Measurements from ENCODE around the gene NOSTRIN.

NOSTRIN gene

DNA sequence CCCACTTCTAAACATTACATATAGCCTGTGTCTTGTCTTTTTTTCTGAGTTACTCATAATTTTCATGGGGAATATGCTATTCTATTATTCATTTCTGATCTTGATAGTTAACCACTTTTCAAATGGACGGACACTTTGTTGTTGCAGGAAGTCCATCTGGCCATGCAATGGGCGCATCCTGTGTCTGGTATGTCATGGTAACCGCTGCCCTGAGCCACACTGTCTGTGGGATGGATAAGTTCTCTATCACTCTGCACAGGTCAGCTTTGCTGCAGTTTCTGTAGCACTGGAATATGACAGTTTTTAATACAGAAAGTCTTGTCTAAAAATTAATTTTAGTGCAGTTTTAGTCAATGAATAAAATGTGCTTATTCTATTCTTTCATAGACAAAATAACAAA is 101.9 kb downstream of the NOSTRIN start:
- no peaks in the 10 kb centered on the region for H3K36me3 ChIP-seq (ENCODE audit: insufficient read depth, low read length)
- no peak overlapping the region for H3K4me2 ChIP-seq (ENCODE audit: low read depth, low read length, poor library complexity, severe bottlenecking)
- no peak overlapping the region for H3K9ac ChIP-seq (ENCODE audit: low read depth, low read length, poor library complexity, severe bottlenecking)
- TF ChIP-seq, protein P1, sequence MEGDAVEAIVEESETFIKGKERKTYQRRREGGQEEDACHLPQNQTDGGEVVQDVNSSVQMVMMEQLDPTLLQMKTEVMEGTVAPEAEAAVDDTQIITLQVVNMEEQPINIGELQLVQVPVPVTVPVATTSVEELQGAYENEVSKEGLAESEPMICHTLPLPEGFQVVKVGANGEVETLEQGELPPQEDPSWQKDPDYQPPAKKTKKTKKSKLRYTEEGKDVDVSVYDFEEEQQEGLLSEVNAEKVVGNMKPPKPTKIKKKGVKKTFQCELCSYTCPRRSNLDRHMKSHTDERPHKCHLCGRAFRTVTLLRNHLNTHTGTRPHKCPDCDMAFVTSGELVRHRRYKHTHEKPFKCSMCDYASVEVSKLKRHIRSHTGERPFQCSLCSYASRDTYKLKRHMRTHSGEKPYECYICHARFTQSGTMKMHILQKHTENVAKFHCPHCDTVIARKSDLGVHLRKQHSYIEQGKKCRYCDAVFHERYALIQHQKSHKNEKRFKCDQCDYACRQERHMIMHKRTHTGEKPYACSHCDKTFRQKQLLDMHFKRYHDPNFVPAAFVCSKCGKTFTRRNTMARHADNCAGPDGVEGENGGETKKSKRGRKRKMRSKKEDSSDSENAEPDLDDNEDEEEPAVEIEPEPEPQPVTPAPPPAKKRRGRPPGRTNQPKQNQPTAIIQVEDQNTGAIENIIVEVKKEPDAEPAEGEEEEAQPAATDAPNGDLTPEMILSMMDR (conservative IDR thresholded peaks at IDR 0.05; ENCODE audit: low read length), result no peak
- no peak for TF ChIP-seq EZH2phosphoT487 (IDR thresholded peaks at IDR 0.05; ENCODE audit: borderline replicate concordance)
- no peaks in the 10 kb centered on the region for H4K20me1 ChIP-seq (ENCODE audit: insufficient read depth, low read length, poor library complexity, severe bottlenecking)
- H3F3A ChIP-seq (ENCODE audit: low read depth), result no peaks in the 10 kb centered on the region
- no peaks in the 10 kb centered on the region for H3K4me1 ChIP-seq (ENCODE audit: insufficient read depth, low read length, poor library complexity, severe bottlenecking)
- no peaks in the 10 kb centered on the region for H3K27me3 ChIP-seq (ENCODE audit: insufficient read depth, low read length, poor library complexity, severe bottlenecking)
- H3K9me2 ChIP-seq (replicated peaks; ENCODE audit: low read depth, low read length), result no peaks in the 10 kb centered on the region
- no peaks in the 10 kb centered on the region for H3K9me3 ChIP-seq (ENCODE audit: insufficient read depth, low read depth, low read length)
- no peaks in the 10 kb centered on the region for H3K79me2 ChIP-seq (ENCODE audit: insufficient read depth, low read length)
- H3K4me3 ChIP-seq (ENCODE audit: low read length, poor library complexity, severe bottlenecking), result no peak overlapping the region
- no peak overlapping the region for H2AFZ ChIP-seq (ENCODE audit: low read length)

DNA sequence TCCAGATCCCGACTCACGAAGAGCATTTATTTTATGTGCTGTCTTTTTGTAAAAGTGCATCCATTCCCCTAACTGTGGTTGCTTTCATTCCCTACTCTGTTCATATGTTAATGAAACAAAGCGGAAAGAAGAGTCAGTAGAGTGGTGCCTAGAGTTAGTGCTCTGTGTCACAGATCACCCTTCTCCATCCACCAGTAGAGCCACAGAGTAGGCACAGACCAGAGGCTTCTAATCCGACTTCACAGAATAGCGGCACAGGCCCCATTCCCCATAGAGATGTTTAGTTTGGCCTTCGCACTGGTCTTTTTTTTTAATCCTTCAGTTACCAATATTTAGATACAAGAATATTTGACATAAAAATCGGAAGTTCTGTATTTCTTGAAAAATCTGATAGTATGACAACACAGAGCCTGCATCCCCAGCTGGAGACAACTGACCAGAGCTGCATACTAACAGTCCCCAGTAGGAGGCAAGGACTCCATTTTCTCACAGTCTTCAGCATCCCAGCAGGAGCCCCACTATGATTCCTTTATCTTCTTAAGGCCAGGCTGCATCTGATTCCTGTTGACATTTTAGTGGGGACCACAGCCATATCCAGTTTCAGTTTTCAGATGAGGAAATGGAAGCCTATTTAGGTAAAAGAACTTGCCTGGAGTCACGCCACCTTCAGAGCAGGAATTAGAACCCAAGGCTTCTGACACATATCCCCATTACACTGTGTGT is 105.7 kb downstream of the NOSTRIN start:
- TF ChIP-seq, protein P1 (conservative IDR thresholded peaks at IDR 0.05; ENCODE audit: low read length), result no peak
- no peak for TF ChIP-seq EZH2phosphoT487 (IDR thresholded peaks at IDR 0.05; ENCODE audit: borderline replicate concordance)
- no peak overlapping the region for H2AFZ ChIP-seq (ENCODE audit: low read length)
- H3K4me2 ChIP-seq (ENCODE audit: low read depth, low read length, poor library complexity, severe bottlenecking), result no peak overlapping the region

DNA sequence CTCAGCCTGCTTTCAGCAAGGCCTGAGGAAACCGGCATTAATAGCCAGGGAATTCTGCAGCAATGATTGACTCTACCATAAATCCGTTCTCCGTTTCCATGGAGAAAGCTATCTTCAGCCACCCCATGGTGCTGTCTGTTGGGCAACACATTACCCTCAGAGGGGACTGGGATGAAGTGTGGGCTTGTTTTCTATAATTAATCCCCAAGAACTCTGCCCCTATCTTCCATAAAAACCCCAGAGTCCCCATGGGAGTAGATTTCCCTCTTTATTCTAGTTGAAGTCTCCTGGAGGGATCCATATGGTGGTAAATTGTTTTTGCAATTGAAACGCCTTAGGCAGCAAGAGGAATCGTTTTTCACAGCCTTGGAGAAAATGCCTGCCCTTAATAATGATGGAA is 107.9 kb downstream of the NOSTRIN start:
- no peaks in the 10 kb centered on the region for H3K27me3 ChIP-seq (ENCODE audit: insufficient read depth, low read length, poor library complexity, severe bottlenecking)
- H3K4me3 ChIP-seq (ENCODE audit: low read length, poor library complexity, severe bottlenecking), result no peak overlapping the region
- no peaks in the 10 kb centered on the region for H3K79me2 ChIP-seq (ENCODE audit: insufficient read depth, low read length)
- no peaks in the 10 kb centered on the region for H3K9me2 ChIP-seq (replicated peaks; ENCODE audit: low read depth, low read length)
- H2AFZ ChIP-seq (ENCODE audit: low read length), result no peak overlapping the region
- H3K4me1 ChIP-seq (ENCODE audit: insufficient read depth, low read length, poor library complexity, severe bottlenecking), result no peaks in the 10 kb centered on the region
- no peak overlapping the region for H3K4me2 ChIP-seq (ENCODE audit: low read depth, low read length, poor library complexity, severe bottlenecking)
- H3K36me3 ChIP-seq (ENCODE audit: insufficient read depth, low read length), result no peaks in the 10 kb centered on the region
- no peak for TF ChIP-seq EZH2phosphoT487 (IDR thresholded peaks at IDR 0.05; ENCODE audit: borderline replicate concordance)
- TF ChIP-seq, protein P1 (conservative IDR thresholded peaks at IDR 0.05; ENCODE audit: low read length), result no peak
- H3F3A ChIP-seq (ENCODE audit: low read depth), result no peaks in the 10 kb centered on the region
- H3K9ac ChIP-seq (ENCODE audit: low read depth, low read length, poor library complexity, severe bottlenecking), result no peak overlapping the region
- no peaks in the 10 kb centered on the region for H4K20me1 ChIP-seq (ENCODE audit: insufficient read depth, low read length, poor library complexity, severe bottlenecking)
- no peaks in the 10 kb centered on the region for H3K9me3 ChIP-seq (ENCODE audit: insufficient read depth, low read depth, low read length)

More for the DNA sequence above, 105.7 kb downstream of the NOSTRIN start:
- no peaks in the 10 kb centered on the region for H3F3A ChIP-seq (ENCODE audit: low read depth)
- H3K9ac ChIP-seq (ENCODE audit: low read depth, low read length, poor library complexity, severe bottlenecking), result no peak overlapping the region
- H3K9me3 ChIP-seq (ENCODE audit: insufficient read depth, low read depth, low read length), result no peaks in the 10 kb centered on the region
- H4K20me1 ChIP-seq (ENCODE audit: insufficient read depth, low read length, poor library complexity, severe bottlenecking), result no peaks in the 10 kb centered on the region
- H3K4me1 ChIP-seq (ENCODE audit: insufficient read depth, low read length, poor library complexity, severe bottlenecking), result no peaks in the 10 kb centered on the region
- H3K79me2 ChIP-seq (ENCODE audit: insufficient read depth, low read length), result no peaks in the 10 kb centered on the region
- no peaks in the 10 kb centered on the region for H3K27me3 ChIP-seq (ENCODE audit: insufficient read depth, low read length, poor library complexity, severe bottlenecking)
- no peak overlapping the region for H3K4me3 ChIP-seq (ENCODE audit: low read length, poor library complexity, severe bottlenecking)
- no peaks in the 10 kb centered on the region for H3K9me2 ChIP-seq (replicated peaks; ENCODE audit: low read depth, low read length)
- H3K36me3 ChIP-seq (ENCODE audit: insufficient read depth, low read length), result no peaks in the 10 kb centered on the region
